Glomerular visceral epithelial cell (primary cell): Measurements from ENCODE around the gene MEX3A.
"Not testable (repeated sequence)": the region's sequence is repeated elsewhere in the genome, so short reads cannot be mapped to it uniquely, and the experiment has no call there.

ENCODE experiments used
- DNase-seq: peaks from one replicate; pipeline ENCODE4 v3.0.0-alpha.2; 2016; ENCODE audit errors: extremely low spot score

The MEX3A gene

GRCh38 chr1:156078728-156079127 lies 3.5 kb downstream of the MEX3A start:
- DNase-seq = no peak

DNA sequence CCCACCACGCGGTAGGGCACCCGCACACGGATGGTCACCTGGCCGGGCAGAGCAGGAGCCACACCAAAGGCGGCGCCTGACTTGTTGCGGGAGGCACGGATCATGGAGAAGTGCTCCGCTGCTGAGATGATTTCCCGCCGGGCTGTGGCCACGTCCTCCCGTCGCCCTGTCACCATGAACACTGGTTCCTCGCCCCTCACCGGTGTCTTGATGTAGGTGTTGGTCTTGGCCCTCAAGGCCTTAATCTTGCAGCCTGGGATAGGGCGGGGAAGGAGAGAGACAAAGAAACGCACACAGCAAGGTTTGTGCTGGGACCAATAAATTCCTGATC lies 4.9 kb downstream of the MEX3A start:
- no peak for DNase-seq

- no peak for DNase-seq
These were observed 5.4 kb downstream of the MEX3A start for GRCh38 chr1:156076609-156077429.

GRCh38 chr1:156075775-156076204 lies 6.5 kb downstream of the MEX3A start:
- DNase-seq = no peak

DNA sequence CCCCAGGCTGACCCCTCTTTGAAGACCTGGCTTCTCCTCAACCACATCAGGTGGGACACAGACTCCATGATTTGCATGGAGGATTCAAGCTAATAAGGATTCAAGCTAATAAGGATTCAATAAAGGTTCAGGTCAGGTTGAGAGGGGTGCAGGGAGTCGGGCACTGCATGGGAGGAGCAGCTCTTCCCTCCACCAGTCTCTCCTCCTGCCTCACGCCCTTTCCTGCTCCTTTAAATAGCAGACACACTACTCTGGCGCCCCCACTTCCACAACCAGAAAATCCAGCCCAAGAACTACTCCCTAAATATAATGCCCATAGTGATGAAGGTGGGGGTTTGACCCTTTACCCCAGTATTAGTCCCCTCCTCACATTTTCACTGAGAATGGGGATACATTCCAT lies 7.1 kb downstream of the MEX3A start:
- no peak for DNase-seq

DNA sequence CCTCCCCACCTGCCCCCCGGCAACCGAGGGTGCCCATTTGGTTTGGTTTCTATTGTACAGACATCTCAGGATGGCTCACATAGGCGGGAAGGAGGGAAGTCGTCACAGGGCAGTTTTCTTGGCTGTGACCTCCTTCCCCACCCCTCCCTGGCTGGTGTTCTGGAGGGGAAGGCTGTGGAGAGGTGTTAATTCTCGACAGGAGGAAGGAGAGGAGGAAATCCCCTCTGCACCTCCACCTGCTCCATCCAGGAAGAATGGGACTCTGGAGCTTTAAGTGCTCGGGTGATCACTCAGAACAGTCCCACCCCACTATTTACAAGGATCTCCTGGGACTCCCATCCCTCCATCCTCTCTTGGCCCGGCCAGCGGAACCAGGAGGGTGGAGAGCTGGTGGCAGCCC lies 7.6 kb downstream of the MEX3A start:
- DNase-seq = no peak

GRCh38 chr1:156073740-156074139 lies 8.5 kb downstream of the MEX3A start:
- DNase-seq = no peak

- no peak for DNase-seq
These were observed 9.1 kb downstream of the MEX3A start for GRCh38 chr1:156073110-156073687.

GRCh38 chr1:156072251-156072650 lies 10.0 kb downstream of the MEX3A start:
- no peak for DNase-seq

- not testable (repeated sequence) for DNase-seq
These were observed 10.9 kb downstream of the MEX3A start for GRCh38 chr1:156071332-156071816.

- DNase-seq = no peak
These were observed 11.7 kb downstream of the MEX3A start for GRCh38 chr1:156070548-156070947.

DNA sequence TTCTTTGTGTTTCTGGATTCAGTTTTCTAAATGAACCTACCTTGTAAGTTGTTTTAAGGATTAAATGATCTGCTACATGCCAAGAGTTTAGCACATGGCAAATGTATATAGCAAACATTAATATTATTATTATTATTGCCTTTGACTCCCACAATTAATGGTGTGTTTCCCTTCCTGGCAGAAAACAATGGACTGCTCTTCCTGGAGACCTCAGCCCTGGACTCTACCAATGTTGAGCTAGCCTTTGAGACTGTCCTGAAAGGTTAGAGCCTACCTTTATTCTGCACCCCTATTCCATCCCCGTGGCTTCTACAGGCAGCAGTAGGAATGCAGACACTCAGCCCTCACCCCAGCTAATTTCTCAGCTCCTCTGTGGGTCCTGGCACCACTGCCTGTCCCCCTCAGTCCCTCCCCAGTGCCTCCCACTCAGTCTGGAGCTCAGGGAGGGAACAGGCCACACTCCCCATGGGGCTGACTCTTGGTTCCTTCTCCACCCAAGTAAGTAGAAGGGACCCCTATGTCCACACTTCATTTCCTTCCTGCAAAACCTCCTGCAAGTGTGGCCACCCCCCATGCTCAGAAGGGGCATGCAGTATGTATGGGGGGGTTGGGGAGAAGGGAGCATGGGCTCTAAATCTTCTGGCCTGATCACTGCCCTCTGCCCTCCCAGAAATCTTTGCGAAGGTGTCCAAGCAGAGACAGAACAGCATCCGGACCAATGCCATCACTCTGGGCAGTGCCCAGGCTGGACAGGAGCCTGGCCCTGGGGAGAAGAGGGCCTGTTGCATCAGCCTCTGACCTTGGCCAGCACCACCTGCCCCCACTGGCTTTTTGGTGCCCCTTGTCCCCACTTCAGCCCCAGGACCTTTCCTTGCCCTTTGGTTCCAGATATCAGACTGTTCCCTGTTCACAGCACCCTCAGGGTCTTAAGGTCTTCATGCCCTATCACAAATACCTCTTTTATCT lies 12.5 kb downstream of the MEX3A start:
- DNase-seq = no peak

DNA sequence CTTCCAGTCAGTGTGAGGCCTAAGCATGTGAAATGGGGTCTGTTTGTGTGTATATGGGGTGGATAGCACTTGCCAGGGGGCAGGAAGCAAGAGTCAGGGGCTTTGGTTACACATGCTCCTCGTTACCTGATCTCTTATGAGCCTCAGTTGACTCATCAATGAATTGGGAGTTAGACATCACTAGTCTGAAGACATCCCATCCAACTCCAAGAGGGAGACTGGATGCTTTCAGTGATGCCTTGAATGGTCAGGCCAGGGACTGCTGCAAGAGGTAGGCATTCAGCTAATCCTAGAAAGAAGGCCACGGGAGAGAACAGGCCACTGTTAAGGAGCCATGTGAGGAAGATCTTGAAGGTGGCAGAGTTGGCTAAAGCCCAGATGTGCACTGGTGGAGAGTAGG lies 15.0 kb downstream of the MEX3A start:
- DNase-seq = no peak

GRCh38 chr1:156065871-156066270 lies 16.4 kb downstream of the MEX3A start:
- no peak for DNase-seq

GRCh38 chr1:156065212-156065611 lies 17.1 kb downstream of the MEX3A start:
- DNase-seq = no peak

DNA sequence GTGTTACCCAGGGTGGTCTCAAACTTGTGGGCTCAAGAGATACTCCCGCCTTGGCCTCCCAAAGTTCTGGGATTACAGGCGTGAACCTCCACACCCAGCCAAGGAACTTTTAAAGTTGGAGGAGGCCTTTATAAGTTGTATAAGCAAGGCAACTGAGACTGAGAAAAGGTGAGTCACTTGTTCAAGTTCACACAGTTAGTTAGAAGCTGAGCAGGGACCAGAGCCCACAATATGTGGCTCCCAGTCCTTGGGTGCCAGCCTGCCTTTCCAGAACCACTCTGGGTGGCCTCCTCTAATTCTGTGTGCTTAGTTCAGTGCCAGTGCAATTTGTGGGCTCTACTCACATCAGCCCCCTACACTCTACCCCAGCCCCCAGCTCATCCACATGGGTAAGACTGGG lies 17.6 kb downstream of the MEX3A start:
- no peak for DNase-seq

GRCh38 chr1:156063997-156064285 lies 18.3 kb downstream of the MEX3A start:
- no peak for DNase-seq

DNA sequence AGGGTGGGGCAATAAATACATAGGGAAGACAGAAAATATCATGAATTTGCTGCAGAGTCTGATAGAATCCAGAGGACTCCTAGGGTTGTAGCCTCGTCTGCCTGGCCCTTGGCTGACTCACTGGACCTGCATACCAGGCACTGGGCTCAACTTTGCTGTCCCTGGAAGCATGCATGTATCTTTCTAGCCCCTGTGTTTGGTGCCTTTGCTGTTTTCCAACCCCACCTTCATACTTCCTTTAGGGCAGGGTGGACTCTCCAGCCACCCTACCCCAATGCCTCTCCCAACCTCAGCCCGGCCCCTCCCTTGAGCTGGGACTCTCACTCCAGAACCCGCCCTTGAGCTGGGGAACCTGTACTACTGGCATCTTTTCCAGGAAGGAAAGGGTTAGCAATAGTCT lies 20.1 kb downstream of the MEX3A start:
- no peak for DNase-seq

- no peak for DNase-seq
These were observed 21.2 kb downstream of the MEX3A start, which contains the start of gene RAB25 for GRCh38 chr1:156060937-156061636. Gene RAB25, plus strand, starts transcription at chr1:156061160. Its CDS starts 241 bp downstream, at chr1:156061401.

DNA sequence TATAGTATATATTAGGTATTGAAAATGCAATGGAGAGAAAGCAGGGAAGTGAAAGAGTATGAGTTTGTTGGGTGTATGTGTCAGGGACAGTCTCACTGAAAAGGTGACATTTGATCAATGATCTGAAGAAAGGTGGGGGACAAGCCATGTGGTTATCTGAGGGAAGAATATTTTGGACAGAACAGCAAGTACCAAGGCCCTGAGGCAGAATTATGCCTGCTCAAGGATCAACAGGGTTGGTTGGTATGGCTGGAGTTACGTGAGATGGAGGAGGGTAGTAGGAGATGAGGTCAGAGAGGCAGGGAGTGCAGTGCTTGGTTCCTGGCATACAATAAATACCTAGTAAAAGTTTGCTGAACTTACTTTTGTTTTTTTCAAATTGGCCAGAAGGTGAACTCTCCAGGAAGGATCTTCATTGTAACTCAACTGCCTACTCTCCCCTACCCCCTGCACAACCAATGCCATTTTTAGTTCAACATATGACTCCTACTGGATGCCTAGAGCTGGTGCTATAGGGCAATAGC lies 25.9 kb downstream of the MEX3A start:
- no peak for DNase-seq

DNA sequence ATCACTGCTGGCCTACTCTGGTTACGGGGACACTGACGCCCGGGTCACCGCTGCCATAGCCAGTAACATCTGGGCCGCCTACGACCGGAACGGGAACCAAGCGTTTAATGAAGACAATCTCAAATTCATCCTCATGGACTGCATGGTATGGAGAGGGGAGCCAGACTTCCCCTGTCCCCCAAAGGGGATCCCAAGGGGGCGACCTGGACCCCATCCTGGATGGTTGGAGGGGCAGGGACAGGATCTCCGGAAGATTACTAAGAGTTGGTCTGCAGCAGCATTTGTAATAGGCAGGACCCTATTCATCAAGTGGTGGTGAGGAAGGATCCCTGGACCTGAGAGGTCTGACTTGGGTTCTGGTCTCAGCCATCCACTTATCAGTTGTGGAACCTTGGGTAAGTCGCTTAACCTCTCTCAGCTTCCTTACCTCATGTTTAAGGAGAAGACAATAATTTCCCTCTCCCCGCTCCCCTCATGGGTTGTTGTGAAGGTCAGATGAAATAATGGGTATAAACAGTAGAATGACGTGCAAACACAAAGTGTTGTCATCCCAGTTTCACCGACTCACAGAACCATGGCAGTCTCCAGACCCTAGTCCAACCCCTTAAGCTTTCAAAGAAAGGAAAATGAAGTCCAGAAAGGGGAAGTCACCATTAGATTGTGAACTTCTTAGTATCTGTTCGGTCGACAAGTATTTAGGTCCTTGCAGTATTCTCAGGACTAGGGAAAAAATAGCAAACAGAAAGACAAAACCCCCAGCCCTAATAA lies 26.8 kb downstream of the MEX3A start:
- DNase-seq = no peak
